IMR-90 (cell line): ENCODE data around the gene METAP2.

Experiments
- CEBPB ChIP-seq: IDR thresholded peaks from 2 replicates; pipeline ENCODE4 v1.6.1; 2012; ENCODE audit warnings: low read depth, low read length, improper control_type of control experiment
- FOS ChIP-seq: fragments of 150-350 bp; IDR thresholded peaks from 2 replicates; pipeline ENCODE4 v1.6.1; 2016; ENCODE audit warnings: low read depth, low read length
- MAZ ChIP-seq: IDR thresholded peaks from 2 replicates; pipeline ENCODE4 v1.6.1; 2012; ENCODE audit warnings: low read depth, mild to moderate bottlenecking, low read length, improper control_type of control experiment, moderate library complexity, borderline replicate concordance
- POLR2A ChIP-seq: IDR thresholded peaks from 2 replicates; pipeline ENCODE4 v1.6.1; 2012; ENCODE audit warnings: mild to moderate bottlenecking, low read depth, low read length
- RFX5 ChIP-seq: IDR thresholded peaks from 2 replicates; pipeline ENCODE4 v1.8.0; 2012; ENCODE audit warnings: low read depth, mild to moderate bottlenecking, low read length, moderate library complexity
- TF ChIP-seq, protein P1 (sequence below): conservative IDR thresholded peaks from 2 replicates; pipeline ENCODE4 v1.5.1; 2012; ENCODE audit warnings: mild to moderate bottlenecking, low read depth, low read length, improper control_type of control experiment
- TF ChIP-seq, protein P2 (sequence below): fragments of 150-350 bp; IDR thresholded peaks from 2 replicates; pipeline ENCODE4 v1.6.1; 2017; ENCODE audit warnings: mild to moderate bottlenecking, antibody characterized with exemption, low read length, low read depth

DNA sequence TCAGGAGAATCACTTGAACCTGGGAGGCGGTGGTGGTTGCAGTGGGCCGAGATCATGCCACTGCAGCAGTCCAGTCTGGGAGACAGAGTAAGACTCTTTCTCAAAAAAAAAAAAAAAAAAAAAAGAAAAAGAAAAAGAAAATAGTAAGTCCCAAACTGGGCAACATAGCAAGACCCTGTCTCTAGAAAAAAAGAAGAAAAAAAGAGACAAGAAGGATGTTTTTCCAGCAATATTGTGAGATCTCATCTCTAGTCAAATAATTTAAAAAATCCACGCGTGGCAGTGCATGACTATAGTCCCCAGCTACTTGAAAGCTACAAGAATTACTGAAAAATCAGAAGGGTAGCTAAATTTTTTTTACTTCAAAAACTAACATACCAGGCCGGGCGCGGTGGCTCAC lies 69.4 kb downstream of the METAP2 start:
- TF ChIP-seq FOS: no peak
- TF ChIP-seq, protein P1, sequence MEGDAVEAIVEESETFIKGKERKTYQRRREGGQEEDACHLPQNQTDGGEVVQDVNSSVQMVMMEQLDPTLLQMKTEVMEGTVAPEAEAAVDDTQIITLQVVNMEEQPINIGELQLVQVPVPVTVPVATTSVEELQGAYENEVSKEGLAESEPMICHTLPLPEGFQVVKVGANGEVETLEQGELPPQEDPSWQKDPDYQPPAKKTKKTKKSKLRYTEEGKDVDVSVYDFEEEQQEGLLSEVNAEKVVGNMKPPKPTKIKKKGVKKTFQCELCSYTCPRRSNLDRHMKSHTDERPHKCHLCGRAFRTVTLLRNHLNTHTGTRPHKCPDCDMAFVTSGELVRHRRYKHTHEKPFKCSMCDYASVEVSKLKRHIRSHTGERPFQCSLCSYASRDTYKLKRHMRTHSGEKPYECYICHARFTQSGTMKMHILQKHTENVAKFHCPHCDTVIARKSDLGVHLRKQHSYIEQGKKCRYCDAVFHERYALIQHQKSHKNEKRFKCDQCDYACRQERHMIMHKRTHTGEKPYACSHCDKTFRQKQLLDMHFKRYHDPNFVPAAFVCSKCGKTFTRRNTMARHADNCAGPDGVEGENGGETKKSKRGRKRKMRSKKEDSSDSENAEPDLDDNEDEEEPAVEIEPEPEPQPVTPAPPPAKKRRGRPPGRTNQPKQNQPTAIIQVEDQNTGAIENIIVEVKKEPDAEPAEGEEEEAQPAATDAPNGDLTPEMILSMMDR: no peak
- no peak for TF ChIP-seq RFX5
- TF ChIP-seq POLR2A: no peak
- TF ChIP-seq, protein P2, sequence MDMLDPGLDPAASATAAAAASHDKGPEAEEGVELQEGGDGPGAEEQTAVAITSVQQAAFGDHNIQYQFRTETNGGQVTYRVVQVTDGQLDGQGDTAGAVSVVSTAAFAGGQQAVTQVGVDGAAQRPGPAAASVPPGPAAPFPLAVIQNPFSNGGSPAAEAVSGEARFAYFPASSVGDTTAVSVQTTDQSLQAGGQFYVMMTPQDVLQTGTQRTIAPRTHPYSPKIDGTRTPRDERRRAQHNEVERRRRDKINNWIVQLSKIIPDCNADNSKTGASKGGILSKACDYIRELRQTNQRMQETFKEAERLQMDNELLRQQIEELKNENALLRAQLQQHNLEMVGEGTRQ: no peak
- no peak for TF ChIP-seq MAZ
- no peak for TF ChIP-seq CEBPB
